Uterus (tissue), 2 donors: Measurements from ENCODE around the gene CHCHD3.

Source experiments
- POLR2A ChIP-seq, 2 donors: fragments of 450-650 bp; IDR thresholded peaks; one replicate each; pipeline ENCODE4 v1.6.1; 2016; ENCODE audit warnings: antibody characterized with exemption in 2 of 2, mild to moderate bottlenecking in 1 of 2, moderate library complexity in 1 of 2
- TF ChIP-seq, protein P1 (sequence below), 4 experiments: fragments of 200-600 bp in 2 of 4; fragments of 450-650 bp in 2 of 4; sonication (generic) in 2 of 4; IDR thresholded peaks; one replicate each; pipeline ENCODE4 v1.5.1; 2016 to 2019; ENCODE audit warnings: antibody characterized with exemption in 4 of 4, mild to moderate bottlenecking in 2 of 4, moderate library complexity in 1 of 4

DNA sequence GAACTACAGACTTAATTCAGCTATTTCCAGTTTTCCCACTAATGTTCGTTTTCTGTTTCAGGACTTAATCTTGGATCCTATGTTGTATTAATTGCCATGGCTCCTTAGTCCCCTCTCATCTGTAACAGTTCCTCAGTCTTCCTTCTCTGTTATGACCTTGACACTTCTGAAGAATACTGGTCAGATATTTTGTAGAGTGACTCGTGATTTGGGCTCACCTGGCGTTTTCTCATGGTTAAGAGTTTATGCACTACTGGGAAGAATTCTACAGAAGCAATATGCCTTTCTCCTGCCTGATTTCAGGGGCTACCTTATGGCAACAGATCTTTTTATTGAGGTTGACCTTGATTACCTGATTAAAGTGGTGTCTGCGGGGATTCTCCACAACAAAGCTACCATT is 239.4 kb downstream of the CHCHD3 start:
- TF ChIP-seq, protein P1, sequence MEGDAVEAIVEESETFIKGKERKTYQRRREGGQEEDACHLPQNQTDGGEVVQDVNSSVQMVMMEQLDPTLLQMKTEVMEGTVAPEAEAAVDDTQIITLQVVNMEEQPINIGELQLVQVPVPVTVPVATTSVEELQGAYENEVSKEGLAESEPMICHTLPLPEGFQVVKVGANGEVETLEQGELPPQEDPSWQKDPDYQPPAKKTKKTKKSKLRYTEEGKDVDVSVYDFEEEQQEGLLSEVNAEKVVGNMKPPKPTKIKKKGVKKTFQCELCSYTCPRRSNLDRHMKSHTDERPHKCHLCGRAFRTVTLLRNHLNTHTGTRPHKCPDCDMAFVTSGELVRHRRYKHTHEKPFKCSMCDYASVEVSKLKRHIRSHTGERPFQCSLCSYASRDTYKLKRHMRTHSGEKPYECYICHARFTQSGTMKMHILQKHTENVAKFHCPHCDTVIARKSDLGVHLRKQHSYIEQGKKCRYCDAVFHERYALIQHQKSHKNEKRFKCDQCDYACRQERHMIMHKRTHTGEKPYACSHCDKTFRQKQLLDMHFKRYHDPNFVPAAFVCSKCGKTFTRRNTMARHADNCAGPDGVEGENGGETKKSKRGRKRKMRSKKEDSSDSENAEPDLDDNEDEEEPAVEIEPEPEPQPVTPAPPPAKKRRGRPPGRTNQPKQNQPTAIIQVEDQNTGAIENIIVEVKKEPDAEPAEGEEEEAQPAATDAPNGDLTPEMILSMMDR (IDR thresholded peaks at IDR 0.05): no peak
- no peak for TF ChIP-seq POLR2A (IDR thresholded peaks at IDR 0.05)
